Activated naive CD8-positive, alpha-beta T cell treated with anti-CD3 and anti-CD28 coated beads, Interleukin-2, amount 50 U/mL, for 16 hours (primary cell): ENCODE measurements around the gene EIF2AK3.
"Not testable (repeated sequence)": the region's sequence is repeated elsewhere in the genome, so short reads cannot be mapped to it uniquely, and the experiment has no call there.

Source experiments
- DNase-seq: peaks from one replicate; pipeline ENCODE4 v3.0.0-alpha.2; 2020; ENCODE audit warnings: low read depth, low spot score

Gene EIF2AK3

DNA sequence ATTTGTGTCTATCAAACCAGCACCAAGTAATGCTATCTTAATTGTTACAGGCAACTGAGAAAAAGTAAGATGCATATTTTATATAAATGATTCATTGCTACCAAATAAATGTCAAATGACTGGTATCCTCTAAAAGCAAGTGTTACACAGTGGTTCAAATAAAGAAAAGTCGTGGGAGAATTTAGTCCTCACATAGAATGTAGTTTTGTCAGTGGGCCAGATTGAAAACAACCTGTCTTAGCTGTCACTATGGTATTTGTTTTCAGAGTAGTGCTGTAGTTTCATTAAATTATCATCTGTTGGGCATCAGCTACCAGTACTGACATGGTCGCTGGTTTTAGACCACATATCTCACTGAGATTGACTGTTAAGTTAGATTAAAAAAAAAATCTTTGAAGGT, 10.2 kb upstream of the EIF2AK3 start:
- DNase-seq, result no peak

GRCh38 chr2:88636026-88636425, 8.8 kb upstream of the EIF2AK3 start:
- no peak for DNase-seq

- DNase-seq, result no peak
Observed at GRCh38 chr2:88632569-88632968, 5.3 kb upstream of the EIF2AK3 start.

GRCh38 chr2:88628571-88628939, 1.3 kb upstream of the EIF2AK3 start:
- DNase-seq, result no peak

- peak; percentile 34 for DNase-seq
Observed at GRCh38 chr2:88627856-88628570, 749 bp upstream of the EIF2AK3 start.

DNA sequence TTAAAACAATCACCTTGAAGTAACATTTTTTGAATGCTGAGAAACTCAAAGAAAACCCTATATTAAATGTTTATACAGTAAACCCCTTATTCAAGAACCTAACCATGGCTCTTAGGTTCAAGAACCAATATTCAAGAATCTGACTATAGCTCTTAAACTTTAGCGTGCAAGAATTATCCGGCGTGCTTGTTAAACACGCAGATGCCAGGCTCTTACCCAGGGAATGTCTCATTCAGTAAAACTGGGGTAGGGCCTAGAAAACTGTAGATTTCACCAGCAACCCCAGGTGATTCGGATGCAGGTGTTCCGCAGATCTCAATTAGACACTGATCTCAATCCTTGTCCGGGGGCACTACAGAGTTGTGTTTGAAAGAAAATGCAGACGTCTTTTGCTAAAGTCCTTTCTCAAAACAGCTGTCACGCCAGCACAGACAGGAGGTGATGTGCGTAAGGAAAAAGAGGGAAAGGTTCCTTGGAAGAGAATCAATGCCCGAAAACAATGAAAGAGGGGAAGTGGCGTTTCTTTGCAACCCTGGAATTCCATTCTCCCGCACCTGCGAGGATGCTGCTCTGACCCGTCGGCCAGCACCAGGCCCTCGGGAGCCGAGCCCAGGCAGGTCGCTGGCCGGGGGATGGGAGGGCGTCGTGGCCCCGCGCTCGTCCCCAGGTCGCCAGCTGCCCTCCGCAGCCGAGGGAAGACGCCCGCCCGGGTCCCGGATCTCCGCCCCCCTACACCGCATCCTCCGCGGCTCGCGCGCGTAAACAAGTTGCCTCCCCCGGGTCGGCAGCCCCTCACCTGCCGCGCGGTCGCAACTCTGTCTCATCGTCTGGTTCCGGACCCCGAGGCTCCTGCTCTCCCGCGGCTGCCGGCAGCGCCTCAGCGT, 851 bp downstream of the EIF2AK3 start:
- DNase-seq, result peak; percentile 6

DNA sequence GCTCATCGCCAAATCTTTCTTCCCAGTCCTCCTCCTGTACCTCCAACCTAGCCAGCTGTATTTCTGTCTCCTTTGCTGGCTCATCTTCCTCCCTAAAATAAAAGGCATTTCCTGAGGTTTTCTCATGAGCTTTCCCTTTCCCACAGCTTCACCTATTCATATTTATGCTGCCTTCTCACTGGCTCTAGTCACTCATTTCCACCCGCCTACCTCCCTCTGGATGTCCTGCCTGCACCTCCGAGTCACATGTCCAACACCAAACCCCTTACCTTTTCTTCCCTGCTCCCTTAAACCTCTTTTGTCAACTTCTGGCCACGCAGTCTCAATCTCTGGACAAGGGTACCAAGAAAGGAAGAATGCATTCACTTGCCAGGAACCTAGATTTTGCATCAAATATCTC, 2.8 kb downstream of the EIF2AK3 start:
- no peak for DNase-seq

GRCh38 chr2:88623831-88624465, 3.3 kb downstream of the EIF2AK3 start:
- DNase-seq, result not testable (repeated sequence)

GRCh38 chr2:88622307-88622706, 5.0 kb downstream of the EIF2AK3 start:
- DNase-seq, result no peak

DNA sequence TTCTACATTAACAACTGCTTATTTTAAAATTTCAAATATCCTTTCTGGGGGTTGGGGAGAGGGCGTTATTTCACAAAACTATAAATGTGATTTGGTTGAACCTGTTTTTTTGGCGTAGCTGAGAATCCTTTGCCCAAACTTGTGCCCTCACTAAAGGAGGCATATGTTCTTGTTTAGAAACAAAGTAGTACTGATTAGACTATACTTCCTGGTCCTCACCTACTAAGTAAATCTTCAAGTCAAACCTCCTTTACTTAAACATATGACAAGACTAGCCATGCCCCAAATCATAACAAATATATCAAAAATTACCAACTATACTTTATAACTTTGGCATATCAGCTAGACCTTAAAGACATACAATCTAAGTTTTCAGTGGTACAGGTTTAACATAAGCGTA, 5.8 kb downstream of the EIF2AK3 start:
- DNase-seq, result no peak

- DNase-seq, result no peak
Observed at GRCh38 chr2:88620015-88620414, 7.2 kb downstream of the EIF2AK3 start.

DNA sequence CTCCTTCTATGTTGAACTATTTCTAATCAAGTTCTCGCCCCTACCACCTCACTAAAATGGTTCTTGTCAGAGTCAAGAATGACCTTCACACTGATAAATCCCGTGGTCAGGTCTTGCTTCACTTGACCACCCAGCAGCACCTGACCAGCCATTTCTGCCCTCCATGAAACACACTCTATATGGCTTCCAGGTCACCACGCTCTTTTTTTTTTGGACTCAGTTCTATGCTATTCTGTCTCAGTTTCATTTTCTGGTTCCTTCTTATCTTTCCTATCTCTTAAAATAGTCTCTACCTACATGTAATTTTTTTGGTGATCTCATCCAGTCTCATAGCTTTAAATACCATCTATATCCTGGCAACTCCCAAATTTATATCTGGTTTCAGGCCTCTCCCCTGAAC, 11.4 kb downstream of the EIF2AK3 start:
- no peak for DNase-seq

- no peak for DNase-seq
Observed at GRCh38 chr2:88614497-88615157, 12.6 kb downstream of the EIF2AK3 start.

DNA sequence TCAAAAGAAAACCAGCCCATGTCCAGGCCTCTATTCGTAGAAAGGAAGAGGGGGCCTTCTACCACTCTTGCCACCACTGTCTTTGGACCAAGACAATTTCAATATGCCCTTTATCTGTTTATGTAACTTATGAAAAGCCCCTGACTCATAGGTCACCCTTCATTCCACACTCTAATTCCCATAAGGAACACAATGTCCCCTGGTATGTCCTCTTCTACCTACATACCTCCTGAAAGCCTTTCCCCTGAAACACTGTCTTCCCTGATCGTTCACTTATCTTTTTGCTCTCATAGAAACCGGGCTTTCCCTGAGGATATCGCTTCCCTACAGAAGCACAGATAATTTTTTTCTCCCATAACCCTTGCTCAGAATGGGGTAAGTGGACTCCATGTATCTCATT, 13.3 kb downstream of the EIF2AK3 start:
- no peak for DNase-seq

- no peak for DNase-seq
Observed at GRCh38 chr2:88608184-88608583, 19.1 kb downstream of the EIF2AK3 start.

DNA sequence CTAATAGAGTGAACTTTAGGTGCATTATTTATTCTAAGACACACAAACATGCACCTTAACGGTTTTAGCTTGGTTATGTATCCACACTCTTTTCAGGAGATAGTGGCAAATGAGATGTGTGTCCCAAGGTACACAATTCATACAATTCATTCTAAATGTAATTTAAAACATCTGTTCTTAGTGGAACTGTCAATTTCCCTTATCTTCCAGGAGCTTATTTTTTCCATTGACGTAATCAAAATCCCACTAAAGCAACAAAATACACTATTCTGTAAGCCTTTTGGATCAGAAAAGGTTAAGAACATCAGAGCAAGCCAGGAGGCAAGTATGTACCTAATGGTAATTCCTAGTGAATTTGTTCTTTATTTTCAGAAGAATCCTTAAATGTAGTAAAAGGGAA, 19.8 kb downstream of the EIF2AK3 start:
- no peak for DNase-seq

- no peak for DNase-seq
Observed at GRCh38 chr2:88606371-88607030, 20.8 kb downstream of the EIF2AK3 start.

DNA sequence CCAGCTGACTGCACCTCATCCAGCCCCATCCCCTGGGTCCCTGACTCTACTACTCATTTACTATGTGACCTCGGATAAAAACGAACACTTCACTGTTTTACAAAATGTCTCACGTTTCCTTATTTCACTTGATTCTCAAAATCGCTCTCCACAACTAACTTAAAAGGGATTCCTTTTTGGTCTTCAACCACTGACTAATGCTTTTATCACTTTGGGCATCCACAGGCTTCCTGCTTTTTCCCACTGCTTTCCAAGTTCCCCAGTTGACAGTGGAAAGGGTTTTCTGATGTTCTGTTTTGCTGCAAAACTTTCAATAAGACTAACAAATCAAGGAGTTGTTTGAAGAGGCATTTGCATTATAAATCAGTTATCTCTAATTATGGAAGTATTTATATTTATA, 24.1 kb downstream of the EIF2AK3 start:
- no peak for DNase-seq

DNA sequence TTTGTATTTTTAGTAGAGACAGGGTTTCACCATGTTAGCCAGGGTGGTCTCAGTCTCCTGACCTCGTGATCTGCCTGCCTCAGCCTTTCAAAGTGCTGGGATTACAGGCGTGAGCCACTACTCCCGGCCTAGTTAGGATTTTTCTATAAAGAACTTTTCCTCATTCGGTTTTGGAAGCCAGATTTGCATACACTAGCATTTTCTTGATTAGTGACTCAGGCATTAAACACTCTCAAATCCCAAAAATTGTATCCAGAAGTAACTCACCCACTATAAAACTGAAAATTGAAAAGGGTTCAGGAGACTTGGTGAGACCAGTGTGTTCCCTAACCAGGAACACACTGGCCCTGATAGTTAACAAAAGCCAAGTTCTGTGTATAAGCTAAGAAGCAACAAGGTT, 25.2 kb downstream of the EIF2AK3 start:
- DNase-seq, result no peak

GRCh38 chr2:88601286-88601685, 26.0 kb downstream of the EIF2AK3 start:
- no peak for DNase-seq

- peak; percentile 6 for DNase-seq
Observed at GRCh38 chr2:88600038-88600465, 27.2 kb downstream of the EIF2AK3 start.
